Measurements from ENCODE around the gene LOXL1. TPM values are rescaled to one million over a fixed set of nuclear protein-coding genes. Genes with fewer than 3 reads are reported as not detected.

Gene LOXL1
- total RNA-seq, 1 donor from 2014 or later: 29.0 TPM

DNA sequence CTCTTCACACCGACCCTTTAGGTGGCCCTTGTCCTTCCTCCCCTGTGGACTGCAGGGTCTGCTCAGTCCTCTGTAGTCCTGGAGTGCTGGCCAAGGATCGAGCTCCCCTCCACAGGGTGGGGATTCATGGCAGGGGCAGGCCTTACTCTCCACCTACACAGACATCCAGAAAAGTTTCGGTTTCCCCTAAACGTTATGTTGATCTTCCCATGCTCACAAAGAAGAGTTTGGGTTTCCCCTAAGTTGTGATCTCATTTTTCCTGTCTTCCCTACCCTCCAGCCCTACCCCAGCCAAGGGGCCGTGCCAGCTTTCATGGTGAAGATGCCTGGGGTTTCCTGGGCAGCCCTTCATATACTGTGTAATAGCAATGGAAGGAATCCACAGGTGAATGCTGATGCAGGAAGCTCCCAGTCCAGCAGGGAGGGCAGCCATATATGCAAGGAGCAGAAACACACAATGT, 55.5 kb downstream of the LOXL1 start:
- Histone ChIP-seq H3K4me3 (peak overlapping the region in 1 of 2 donors; percentile 17), H3K9me3 (no peaks in the 10 kb centered on the region), H3K4me1 (peaks cover 56% of the 10 kb centered on the region), H3K36me3 (no peaks in the 10 kb centered on the region), H3K27me3 (no peaks in the 10 kb centered on the region), H3K27ac (peak overlapping the region; percentile 96)
- intact Hi-C loops (cut with DNase I): no loop called here
- no peak for TF ChIP-seq POLR2A (IDR thresholded peaks at IDR 0.05)
- no peak for TF ChIP-seq POLR2AphosphoS5 (IDR thresholded peaks at IDR 0.05; ENCODE audit: insufficient read depth in 1 of 2, low read depth in 1 of 2)
- TF ChIP-seq, protein P1, sequence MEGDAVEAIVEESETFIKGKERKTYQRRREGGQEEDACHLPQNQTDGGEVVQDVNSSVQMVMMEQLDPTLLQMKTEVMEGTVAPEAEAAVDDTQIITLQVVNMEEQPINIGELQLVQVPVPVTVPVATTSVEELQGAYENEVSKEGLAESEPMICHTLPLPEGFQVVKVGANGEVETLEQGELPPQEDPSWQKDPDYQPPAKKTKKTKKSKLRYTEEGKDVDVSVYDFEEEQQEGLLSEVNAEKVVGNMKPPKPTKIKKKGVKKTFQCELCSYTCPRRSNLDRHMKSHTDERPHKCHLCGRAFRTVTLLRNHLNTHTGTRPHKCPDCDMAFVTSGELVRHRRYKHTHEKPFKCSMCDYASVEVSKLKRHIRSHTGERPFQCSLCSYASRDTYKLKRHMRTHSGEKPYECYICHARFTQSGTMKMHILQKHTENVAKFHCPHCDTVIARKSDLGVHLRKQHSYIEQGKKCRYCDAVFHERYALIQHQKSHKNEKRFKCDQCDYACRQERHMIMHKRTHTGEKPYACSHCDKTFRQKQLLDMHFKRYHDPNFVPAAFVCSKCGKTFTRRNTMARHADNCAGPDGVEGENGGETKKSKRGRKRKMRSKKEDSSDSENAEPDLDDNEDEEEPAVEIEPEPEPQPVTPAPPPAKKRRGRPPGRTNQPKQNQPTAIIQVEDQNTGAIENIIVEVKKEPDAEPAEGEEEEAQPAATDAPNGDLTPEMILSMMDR (IDR thresholded peaks at IDR 0.05): no peak
- no peak for DNase-seq (ENCODE audit: extremely low spot score in 2 of 2)

DNA sequence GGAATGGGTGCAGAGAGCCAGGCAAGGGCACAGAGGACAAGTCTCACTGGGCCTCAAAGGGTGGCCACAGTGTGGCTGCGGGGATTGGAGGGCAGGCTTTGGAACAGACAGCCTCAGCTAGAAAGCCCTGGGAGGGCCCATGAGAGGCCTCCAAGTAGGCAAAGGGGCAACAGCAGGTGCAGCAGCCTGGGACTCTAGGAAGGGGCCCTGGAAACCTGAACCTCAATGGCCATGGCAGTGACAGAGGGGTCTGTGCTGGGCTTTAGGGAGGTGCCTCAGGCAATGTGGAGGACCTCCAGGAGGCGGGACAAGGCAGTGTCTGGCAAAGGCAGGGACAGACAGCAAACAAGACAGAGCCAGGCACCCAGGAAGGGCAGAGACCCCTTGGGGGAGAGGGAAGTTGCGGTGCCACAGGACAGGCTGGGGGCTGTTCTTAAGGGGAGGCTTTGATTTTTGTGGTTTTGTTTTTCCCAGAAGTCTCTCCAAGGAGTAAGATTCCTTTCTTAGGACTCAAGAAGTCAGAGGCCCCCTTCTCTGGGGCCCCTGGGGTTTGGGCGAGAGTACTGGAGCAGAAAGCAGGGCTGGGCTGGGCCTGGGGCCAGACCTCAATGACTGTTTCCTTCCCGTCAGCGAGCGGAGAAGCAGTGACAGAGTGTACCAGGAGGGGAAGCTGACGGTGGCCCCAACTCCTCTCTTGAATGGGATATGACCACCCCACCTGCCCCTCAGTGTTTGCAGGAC, 56.1 kb downstream of the LOXL1 start:
- intact Hi-C loops (cut with DNase I): no loop called here
- TF ChIP-seq POLR2A (IDR thresholded peaks at IDR 0.05) (peak in 1 of 2 donors; percentile 11), POLR2AphosphoS5 (IDR thresholded peaks at IDR 0.05; ENCODE audit: insufficient read depth in 1 of 2, low read depth in 1 of 2) (peak; percentile 16 to 42)
- TF ChIP-seq, protein P1 (IDR thresholded peaks at IDR 0.05): no peak
- Histone ChIP-seq H3K9me3 (no peaks in the 10 kb centered on the region), H3K4me3 (peak overlapping the region; percentile 17 to 24), H3K4me1 (peaks cover 60% of the 10 kb centered on the region), H3K27me3 (no peaks in the 10 kb centered on the region), H3K36me3 (no peaks in the 10 kb centered on the region), H3K27ac (peak overlapping the region; percentile 96)
- DNase-seq (ENCODE audit: extremely low spot score in 2 of 2): no peak

DNA sequence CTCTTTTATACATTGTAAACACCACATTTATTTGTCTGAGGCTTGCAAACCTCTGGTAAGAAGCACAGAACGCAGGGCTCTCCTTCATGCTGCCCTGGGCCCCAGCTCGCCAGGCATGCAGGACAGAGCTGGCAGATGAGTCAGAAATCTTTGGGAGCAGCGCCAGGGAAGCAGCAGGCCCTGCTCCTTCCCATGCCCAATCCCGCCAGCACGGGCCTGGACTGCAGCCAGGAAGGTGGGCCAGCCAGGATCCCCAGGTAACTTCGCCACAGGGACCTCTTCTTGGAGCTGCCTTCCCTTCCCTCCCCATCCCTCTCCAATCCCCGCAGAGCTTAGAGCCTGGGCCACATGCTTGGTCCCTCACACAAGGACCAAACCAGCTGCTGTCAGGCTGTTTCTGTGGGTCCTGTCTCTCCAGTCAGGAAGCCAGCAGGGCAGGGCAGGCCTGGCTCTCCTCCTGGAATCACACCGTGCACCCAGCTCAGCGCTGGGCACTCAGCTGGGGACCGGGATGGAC, 57.0 kb downstream of the LOXL1 start:
- DNase-seq (ENCODE audit: extremely low spot score in 2 of 2): no peak

DNA sequence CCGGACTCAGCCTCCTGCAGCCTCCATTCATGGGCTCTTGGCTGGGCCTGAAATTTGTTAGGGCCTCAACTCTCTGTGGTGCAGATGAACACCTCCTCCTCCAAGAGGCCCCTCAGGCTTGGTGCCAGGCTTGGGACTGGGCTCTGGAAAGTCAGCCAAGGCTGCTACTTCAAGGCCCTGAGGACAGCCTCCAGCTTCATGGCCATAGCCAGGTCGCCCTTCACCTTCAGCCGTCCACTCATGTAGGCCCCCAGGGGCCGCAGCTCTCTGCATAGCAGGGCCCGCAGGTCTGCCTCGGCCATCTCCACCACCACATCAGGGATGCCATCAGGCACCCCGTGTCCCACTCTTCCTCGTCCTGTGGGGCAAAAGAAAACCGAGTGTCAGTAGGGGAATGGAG, 57.5 kb downstream of the LOXL1 start:
- Histone ChIP-seq H3K4me1 (peaks cover 74% of the 10 kb centered on the region), H3K36me3 (no peaks in the 10 kb centered on the region), H3K27me3 (no peaks in the 10 kb centered on the region), H3K27ac (peak overlapping the region; percentile 96), H3K9me3 (no peaks in the 10 kb centered on the region), H3K4me3 (no peak overlapping the region)
- DNase-seq (ENCODE audit: extremely low spot score in 2 of 2): no peak
- intact Hi-C loops (cut with DNase I): no loop called here
- TF ChIP-seq POLR2AphosphoS5 (IDR thresholded peaks at IDR 0.05; ENCODE audit: insufficient read depth in 1 of 2, low read depth in 1 of 2) (no peak), POLR2A (IDR thresholded peaks at IDR 0.05) (no peak)
- TF ChIP-seq, protein P1 (IDR thresholded peaks at IDR 0.05): no peak

More for the DNA sequence above, 57.0 kb downstream of the LOXL1 start:
- TF ChIP-seq, protein P1 (IDR thresholded peaks at IDR 0.05): no peak
- no peak for TF ChIP-seq POLR2A (IDR thresholded peaks at IDR 0.05)
- no peak for TF ChIP-seq POLR2AphosphoS5 (IDR thresholded peaks at IDR 0.05; ENCODE audit: insufficient read depth in 1 of 2, low read depth in 1 of 2)
- H3K36me3 ChIP-seq: no peaks in the 10 kb centered on the region
- no peaks in the 10 kb centered on the region for H3K27me3 ChIP-seq
- H3K4me3 ChIP-seq: peak overlapping the region in 1 of 2 donors; percentile 17
- H3K27ac ChIP-seq: peak overlapping the region; percentile 96
- no peaks in the 10 kb centered on the region for H3K9me3 ChIP-seq
- peaks cover 69% of the 10 kb centered on the region for H3K4me1 ChIP-seq
- intact Hi-C loops (cut with DNase I): no loop called here

Data from vagina (tissue), 2 donors.